Breast epithelium (tissue), 4 donors: ENCODE measurements around the gene ANGEL2. TPM values are rescaled to one million over a fixed set of nuclear protein-coding genes. Genes with fewer than 3 reads are reported as not detected.

Experiments
- DNase-seq, 2 donors: peaks; one replicate each; pipeline ENCODE4 v3.0.0-alpha.2; 2019; ENCODE audit warnings: low spot score in 2 of 2
- H3K27ac ChIP-seq, 2 donors: fragments of 200-600 bp; sonication (generic) in 1 of 2; one replicate each; pipeline ENCODE4 v1.5.1; 2016 to 2019; ENCODE audit warnings: mild to moderate bottlenecking in 1 of 2
- H3K27me3 ChIP-seq, 2 donors: fragments of 200-600 bp; sonication (generic) in 1 of 2; one replicate each; pipeline versions ENCODE4 v1.5.1 to v1.6.0; 2017 to 2019; ENCODE audit warnings: control low read depth in 1 of 2, mild to moderate bottlenecking in 1 of 2
- H3K36me3 ChIP-seq: fragments of 200-600 bp; one replicate; pipeline ENCODE4 v1.5.1; 2019
- H3K4me1 ChIP-seq, 2 donors: fragments of 200-600 bp; sonication (generic); one replicate each; pipeline ENCODE4 v1.5.1; 2016 to 2019; ENCODE audit warnings: control low read depth in 1 of 2
- H3K4me3 ChIP-seq, 3 donors: fragments of 200-600 bp; sonication (generic); 1 replicate in 2 of 3; 2 replicates in 1 of 3; pipeline ENCODE4 v1.5.1; 2016 to 2019; ENCODE audit warnings: mild to moderate bottlenecking in 3 of 3, moderate library complexity in 2 of 3
- H3K9me3 ChIP-seq, 2 donors: fragments of 200-600 bp; sonication (generic) in 1 of 2; one replicate each; pipeline ENCODE4 v1.5.1; 2016 to 2019; ENCODE audit warnings: control low read depth in 1 of 2
- CTCF ChIP-seq, 3 donors: fragments of 450-650 bp; IDR thresholded peaks; one replicate each; pipeline ENCODE4 v1.5.1; 2016 to 2017; ENCODE audit warnings: antibody characterized with exemption in 3 of 3, mild to moderate bottlenecking in 3 of 3, moderate library complexity in 3 of 3
- POLR2A ChIP-seq: fragments of 450-650 bp; IDR thresholded peaks from one replicate; pipeline ENCODE4 v1.6.1; 2016; ENCODE audit warnings: antibody characterized with exemption, mild to moderate bottlenecking, moderate library complexity
- POLR2AphosphoS5 ChIP-seq, 3 donors: sonication (generic); formaldehyde crosslinking; IDR thresholded peaks; one replicate each; pipeline ENCODE4 v1.6.1; 2017; ENCODE audit warnings: antibody characterized with exemption in 3 of 3
- intact Hi-C: fragments of 100-400 bp; cut with DNase I; formaldehyde crosslinking; loops from one replicate; pipeline ENCODE4 v1.15.1; 2023; ENCODE audit warnings: low total_unique reads
- total RNA-seq, 3 donors: library from RNA; depleted of rRNA; stranded (reverse); fragments of >200 nt; gene quantifications; one replicate each; pipeline ENCODE4 v1.1.0, GENCODE V29; 2016

The ANGEL2 gene
- total RNA-seq: 10 to 100 TPM; 60.5 to 84.0 (median 72.4) TPM

GRCh38 chr1:213015099-213016050, at the start of gene ANGEL2:
Gene ANGEL2 (minus strand): TSS chr1:213015867. CDS start chr1:213015671, 196 bp downstream.
- H3K27ac ChIP-seq: peak within 1 kb of the TSS; percentile 87 to 90
- H3K9me3 ChIP-seq: no peaks in the 10 kb centered on the region
- H3K36me3 ChIP-seq: no peaks in the 10 kb centered on the region
- TF ChIP-seq POLR2A (peak; percentile 25), CTCF (IDR thresholded peaks at IDR 0.05) (no peak), POLR2AphosphoS5 (IDR thresholded peaks at IDR 0.05) (peak; percentile 40 to 74 (median 66))
- peak within 1 kb of the TSS; percentile 70 to 86 (median 79) for H3K4me3 ChIP-seq
- H3K4me1 ChIP-seq: peaks cover 0 to 7% of the 10 kb centered on the region in 2 donors
- intact Hi-C loops: no loop called here
- H3K27me3 ChIP-seq: no peaks in the 10 kb centered on the region
- DNase-seq: peak; percentile 93 to 94

- no peak overlapping the region for H3K4me3 ChIP-seq
- H3K27ac ChIP-seq: no peak overlapping the region
- no peaks in the 10 kb centered on the region for H3K4me1 ChIP-seq
- no peaks in the 10 kb centered on the region for H3K27me3 ChIP-seq
- intact Hi-C loops: no loop called here
- H3K36me3 ChIP-seq: no peaks in the 10 kb centered on the region
- no peak for TF ChIP-seq POLR2A
- no peak for TF ChIP-seq POLR2AphosphoS5 (IDR thresholded peaks at IDR 0.05)
- TF ChIP-seq CTCF (IDR thresholded peaks at IDR 0.05): no peak
- no peak for DNase-seq
- peaks cover 0 to 5% of the 10 kb centered on the region in 2 donors for H3K9me3 ChIP-seq
Measured at GRCh38 chr1:213061263-213061662, 45.6 kb upstream of the ANGEL2 start.

GRCh38 chr1:213060836-213061235, 45.2 kb upstream of the ANGEL2 start:
- no peak for TF ChIP-seq CTCF (IDR thresholded peaks at IDR 0.05)
- TF ChIP-seq POLR2A: no peak
- no peak for TF ChIP-seq POLR2AphosphoS5 (IDR thresholded peaks at IDR 0.05)
- intact Hi-C loops: no loop called here
- Histone ChIP-seq H3K9me3 (peaks cover 0 to 5% of the 10 kb centered on the region in 2 donors), H3K27me3 (no peaks in the 10 kb centered on the region), H3K27ac (no peak overlapping the region), H3K4me1 (no peaks in the 10 kb centered on the region), H3K4me3 (no peak overlapping the region), H3K36me3 (no peaks in the 10 kb centered on the region)
- no peak for DNase-seq

- no peak overlapping the region for H3K27ac ChIP-seq
- intact Hi-C loops: no loop called here
Measured at GRCh38 chr1:213057264-213058059, 41.8 kb upstream of the ANGEL2 start.

More at GRCh38 chr1:213057264-213058059, 41.8 kb upstream of the ANGEL2 start:
- TF ChIP-seq POLR2A: no peak
- TF ChIP-seq CTCF (IDR thresholded peaks at IDR 0.05): no peak
- no peak for TF ChIP-seq POLR2AphosphoS5 (IDR thresholded peaks at IDR 0.05)
- H3K27me3 ChIP-seq: no peaks in the 10 kb centered on the region
- H3K4me3 ChIP-seq: no peak overlapping the region
- H3K9me3 ChIP-seq: peaks cover 0 to 5% of the 10 kb centered on the region in 2 donors
- no peaks in the 10 kb centered on the region for H3K36me3 ChIP-seq
- no peak for DNase-seq
- H3K4me1 ChIP-seq: no peaks in the 10 kb centered on the region
